Cardiac fibroblast (primary cell): ENCODE data around the gene AUH.

ENCODE experiments used
- DNase-seq, 2 donors: peaks; one replicate each; pipeline versions ENCODE4 v3.0.0 to v3.0.0-alpha.2; 2010; ENCODE audit warnings: low read depth in 2 of 2
- H3K4me3 ChIP-seq, 2 donors: replicated peaks in 1 of 2; 1 replicate in 1 of 2; 2 replicates in 1 of 2; pipeline ENCODE4 v1.5.1; 2011; ENCODE audit warnings: low read depth in 2 of 2, low read length in 2 of 2, mild to moderate bottlenecking in 2 of 2, moderate library complexity in 1 of 2
- CTCF ChIP-seq: IDR thresholded peaks from one replicate; pipeline ENCODE4 v1.5.1; 2011; ENCODE audit warnings: low read depth, mild to moderate bottlenecking, low read length, inconsistent platforms

The AUH gene

GRCh38 chr9:91265514-91265913 is 96.2 kb downstream of the AUH start:
- no peak for TF ChIP-seq CTCF
- no peak for DNase-seq
- no peak overlapping the region for H3K4me3 ChIP-seq

- peak in 1 of 2 donors; percentile 4 for DNase-seq
- H3K4me3 ChIP-seq: no peak overlapping the region
- TF ChIP-seq CTCF: no peak
These were observed 100.3 kb downstream of the AUH start for GRCh38 chr9:91261417-91261816.

- TF ChIP-seq CTCF: no peak
- H3K4me3 ChIP-seq: no peak overlapping the region
These were observed 102.6 kb downstream of the AUH start for GRCh38 chr9:91259162-91259561.

GRCh38 chr9:91258451-91258850 is 103.3 kb downstream of the AUH start:
- H3K4me3 ChIP-seq: no peak overlapping the region
- no peak for TF ChIP-seq CTCF
- no peak for DNase-seq

More at GRCh38 chr9:91259162-91259561, 102.6 kb downstream of the AUH start:
- no peak for DNase-seq

GRCh38 chr9:91256235-91256634 is 105.5 kb downstream of the AUH start:
- TF ChIP-seq CTCF: no peak
- no peak overlapping the region for H3K4me3 ChIP-seq
- no peak for DNase-seq

- H3K4me3 ChIP-seq: no peak overlapping the region
- DNase-seq: peak in 1 of 2 donors; percentile 25
- TF ChIP-seq CTCF: no peak
These were observed 106.4 kb downstream of the AUH start for GRCh38 chr9:91255327-91255726.

GRCh38 chr9:91253488-91253887 is 108.2 kb downstream of the AUH start:
- no peak for DNase-seq
- TF ChIP-seq CTCF: peak; percentile 5
- no peak overlapping the region for H3K4me3 ChIP-seq
